CD8-positive, alpha-beta memory T cell (primary cell): ENCODE data around the gene WDFY2. TPM values are rescaled to one million over a fixed set of nuclear protein-coding genes. Genes with fewer than 3 reads are reported as not detected.

Experiments used
- CTCF ChIA-PET: fragments of 350-600 bp; sonication (Branson Sonifier 250); formaldehyde crosslinking; loops from one replicate; lab custom pipeline; 2021; ENCODE audit warnings: antibody characterized with exemption; lab: Charles Lee
- POLR2A ChIA-PET: fragments of 350-600 bp; sonication (Branson Sonifier 250); formaldehyde crosslinking; loops from one replicate; lab custom pipeline; 2021; ENCODE audit warnings: antibody characterized with exemption; lab: Charles Lee
- DNase-seq, 5 donors: peaks; one replicate each; pipeline versions ENCODE4 v3.0.0 to v3.0.0-alpha.2; 2020 to 2022; ENCODE audit warnings: mixed read lengths in 1 of 5
- H3K27ac ChIP-seq: one replicate; pipeline ENCODE4 v1.7.0; 2013; ENCODE audit warnings: low read depth, mild to moderate bottlenecking, low read length, moderate library complexity
- H3K27me3 ChIP-seq: 2 replicates; pipeline ENCODE4 v1.7.0; 2013; ENCODE audit warnings: low read length, mild to moderate bottlenecking; ENCODE audit not compliant: insufficient read depth, poor library complexity, severe bottlenecking
- H3K36me3 ChIP-seq: 2 replicates; pipeline ENCODE4 v1.7.0; 2013; ENCODE audit warnings: mild to moderate bottlenecking, low read length, moderate library complexity; ENCODE audit not compliant: insufficient read depth
- H3K4me1 ChIP-seq: 2 replicates; pipeline ENCODE4 v1.7.0; 2013; ENCODE audit warnings: mild to moderate bottlenecking, low read length, moderate library complexity; ENCODE audit not compliant: insufficient read depth
- H3K4me3 ChIP-seq: 2 replicates; pipeline ENCODE4 v1.7.0; 2013; ENCODE audit warnings: mild to moderate bottlenecking, low read length
- H3K9me3 ChIP-seq: 2 replicates; pipeline ENCODE4 v1.7.0; 2013; ENCODE audit warnings: mild to moderate bottlenecking, low read length
- H3K27ac Mint-ChIP-seq, 8 donors: one replicate each; pipeline ENCODE4 v1.8.0; 2020 to 2021; ENCODE audit warnings: mixed read lengths in 8 of 8, mild to moderate bottlenecking in 6 of 8, inconsistent platforms in 3 of 8, moderate library complexity in 3 of 8
- H3K27me3 Mint-ChIP-seq, 2 donors: one replicate each; pipeline ENCODE4 v1.8.0; 2020 to 2021; ENCODE audit warnings: mixed read lengths in 2 of 2, mild to moderate bottlenecking in 1 of 2, moderate library complexity in 1 of 2
- H3K36me3 Mint-ChIP-seq, 3 donors: one replicate each; pipeline ENCODE4 v1.8.0; 2020 to 2021; ENCODE audit warnings: mixed read lengths in 3 of 3, inconsistent platforms in 1 of 3, mild to moderate bottlenecking in 1 of 3
- H3K4me1 Mint-ChIP-seq, 3 donors: one replicate each; pipeline ENCODE4 v1.8.0; 2020 to 2021; ENCODE audit warnings: mixed read lengths in 3 of 3, inconsistent platforms in 1 of 3, mild to moderate bottlenecking in 1 of 3
- H3K4me3 Mint-ChIP-seq, 7 donors: one replicate each; pipeline ENCODE4 v1.8.0; 2020 to 2021; ENCODE audit warnings: mixed read lengths in 7 of 7, mild to moderate bottlenecking in 6 of 7, moderate library complexity in 4 of 7, inconsistent platforms in 2 of 7
- H3K9me3 Mint-ChIP-seq, 5 donors: one replicate each; pipeline ENCODE4 v1.8.0; 2020 to 2022; ENCODE audit warnings: mixed read lengths in 5 of 5, mild to moderate bottlenecking in 3 of 5, moderate library complexity in 2 of 5, inconsistent platforms in 1 of 5
- polyA plus RNA-seq: library from polyadenylated mRNA; unstranded; fragments of 300-500 nt; fragmentation: Illumina TruSeq; gene quantifications from one replicate; pipeline ENCODE4 v1.2.3, GENCODE V29; 2021
- total RNA-seq, 2 experiments: library from RNA; stranded (reverse); gene quantifications; one replicate each; pipeline ENCODE4 v1.2.3, GENCODE V29; 2021

The WDFY2 gene
- total and polyA plus RNA-seq, 3 experiments from 2014 or later = 3.9 to 7.1 (median 6.1) TPM

DNA sequence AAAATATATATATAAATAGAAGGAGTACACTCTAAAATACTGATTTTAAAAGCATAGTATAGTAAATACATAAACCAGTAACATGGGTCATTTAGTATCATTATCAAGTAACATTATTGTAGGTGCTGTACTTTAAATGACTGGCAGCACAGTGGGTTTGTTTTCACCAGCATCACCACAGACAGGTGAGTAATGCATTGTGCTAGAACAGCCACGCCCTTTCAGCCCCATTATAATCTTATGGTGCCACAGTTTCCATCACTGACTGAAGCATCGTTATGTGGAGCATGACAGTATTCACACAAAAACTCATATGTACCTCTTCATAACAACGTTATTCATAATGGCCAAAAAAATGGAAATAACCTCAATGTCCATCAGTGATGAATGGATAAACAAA, 131.4 kb downstream of the WDFY2 start:
- Histone ChIP-seq H3K4me3 (no peak overlapping the region), H3K9me3 (no peaks in the 10 kb centered on the region), H3K4me1 (no peaks in the 10 kb centered on the region), H3K27ac (no peak overlapping the region), H3K27me3 (no peaks in the 10 kb centered on the region), H3K36me3 (no peaks in the 10 kb centered on the region)
- no peak for DNase-seq
- POLR2A ChIA-PET = no interaction called here
- Mint-ChIP-seq H3K36me3 (peaks cover 0 to 8% (median 4%) of the 10 kb centered on the region in 3 donors), H3K27me3 (no peaks in the 10 kb centered on the region), H3K27ac (no peak overlapping the region), H3K4me1 (no peaks in the 10 kb centered on the region), H3K9me3 (no peaks in the 10 kb centered on the region), H3K4me3 (no peak overlapping the region)
- CTCF ChIA-PET = no interaction called here

DNA sequence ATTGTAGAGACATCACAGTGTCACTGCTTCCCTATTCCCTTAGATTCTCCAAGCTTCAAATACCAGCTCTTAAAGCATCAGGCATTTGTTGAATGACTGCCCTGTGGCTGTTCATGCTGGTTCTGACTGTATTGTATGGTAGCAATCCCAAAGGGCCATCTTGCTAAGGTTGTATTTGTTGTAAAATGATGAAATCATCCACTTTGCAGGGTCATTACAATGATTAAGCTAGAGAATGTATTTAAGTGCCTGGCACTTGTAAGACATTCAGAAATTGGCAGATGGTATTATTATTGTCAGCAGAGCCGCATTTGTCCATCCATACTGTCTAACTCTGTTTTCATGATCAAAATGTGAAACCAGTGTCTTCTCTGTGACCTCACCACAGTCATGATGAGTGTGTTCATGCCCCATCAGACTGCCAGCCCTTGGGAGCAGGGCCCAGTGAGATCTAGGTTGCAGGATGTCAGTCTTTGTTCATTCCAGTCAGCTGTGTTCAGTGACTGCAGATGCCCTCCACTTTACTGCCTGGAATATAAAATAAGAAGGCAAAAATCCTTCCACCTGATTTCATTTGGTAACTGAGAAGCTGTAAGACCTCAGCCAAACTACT, 133.6 kb downstream of the WDFY2 start:
- POLR2A ChIA-PET = no interaction called here
- Mint-ChIP-seq H3K27me3 (no peaks in the 10 kb centered on the region), H3K4me3 (no peak overlapping the region), H3K36me3 (peaks cover 0 to 10% (median 8%) of the 10 kb centered on the region in 3 donors), H3K27ac (peak overlapping the region in 4 of 8 donors; percentile 15 to 70 (median 65)), H3K4me1 (no peaks in the 10 kb centered on the region), H3K9me3 (no peaks in the 10 kb centered on the region)
- Histone ChIP-seq H3K9me3 (no peaks in the 10 kb centered on the region), H3K4me1 (no peaks in the 10 kb centered on the region), H3K27me3 (no peaks in the 10 kb centered on the region), H3K4me3 (no peak overlapping the region), H3K36me3 (no peaks in the 10 kb centered on the region), H3K27ac (no peak overlapping the region)
- no peak for DNase-seq
- CTCF ChIA-PET = no interaction called here

DNA sequence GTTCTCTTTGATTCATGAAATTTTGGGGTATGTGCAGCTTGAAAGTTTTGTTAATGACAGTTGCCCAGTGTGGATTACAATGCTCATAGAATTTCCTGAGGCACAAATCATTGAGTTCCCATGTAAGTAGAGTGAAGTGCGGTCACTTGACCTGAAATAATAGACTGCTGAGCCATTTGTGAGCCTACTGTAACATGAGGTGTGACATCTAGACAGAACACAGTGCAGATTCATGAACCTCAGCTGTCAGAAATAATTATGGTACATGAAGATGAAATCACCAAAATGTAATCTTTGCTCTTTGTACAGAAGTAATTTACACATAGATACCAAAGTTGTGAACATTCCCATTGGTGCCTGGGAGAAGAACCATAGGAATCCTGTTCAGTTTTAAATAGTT, 135.1 kb downstream of the WDFY2 start:
- ChIA-PET POLR2A (no interaction called here), CTCF (no interaction called here)
- DNase-seq = no peak
- Mint-ChIP-seq H3K27ac (peak overlapping the region in 1 of 8 donors; percentile 19), H3K4me3 (no peak overlapping the region), H3K27me3 (no peaks in the 10 kb centered on the region), H3K9me3 (no peaks in the 10 kb centered on the region), H3K36me3 (peaks cover 0 to 10% (median 8%) of the 10 kb centered on the region in 3 donors), H3K4me1 (peaks cover 0 to 2% (median 0%) of the 10 kb centered on the region in 3 donors)
- no peak overlapping the region for H3K27ac ChIP-seq
- no peaks in the 10 kb centered on the region for H3K4me1 ChIP-seq
- no peak overlapping the region for H3K4me3 ChIP-seq
- H3K27me3 ChIP-seq = no peaks in the 10 kb centered on the region
- no peaks in the 10 kb centered on the region for H3K9me3 ChIP-seq
- H3K36me3 ChIP-seq = no peaks in the 10 kb centered on the region

DNA sequence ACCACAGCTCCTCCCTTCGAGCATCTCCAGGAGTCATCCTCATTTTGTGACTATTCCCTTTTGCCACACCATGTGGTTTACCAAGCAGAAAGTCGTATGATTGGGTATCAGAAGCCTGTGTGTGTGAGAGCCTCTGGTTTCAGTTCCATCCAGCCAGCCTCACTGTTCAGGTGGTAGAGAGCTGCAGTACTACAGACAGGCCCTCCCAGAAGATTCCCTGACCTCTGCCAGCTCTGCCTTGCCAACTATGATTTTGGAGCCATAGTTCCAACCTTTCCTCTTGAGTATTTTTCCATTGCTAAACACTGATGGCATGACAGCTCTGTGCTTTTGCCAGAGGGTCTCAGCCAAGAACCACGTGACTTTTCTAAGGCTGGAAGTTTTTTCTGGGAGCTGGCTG, 137.2 kb downstream of the WDFY2 start:
- peaks cover 0 to 2% (median 0%) of the 10 kb centered on the region in 3 donors for H3K4me1 Mint-ChIP-seq
- peak overlapping the region in 2 of 8 donors; percentile 20 to 24 for H3K27ac Mint-ChIP-seq
- DNase-seq = no peak
- H3K27me3 ChIP-seq = no peaks in the 10 kb centered on the region
- ChIA-PET POLR2A (no interaction called here), CTCF (no interaction called here)
- H3K27ac ChIP-seq = no peak overlapping the region
- H3K36me3 ChIP-seq = no peaks in the 10 kb centered on the region
- no peaks in the 10 kb centered on the region for H3K27me3 Mint-ChIP-seq
- no peaks in the 10 kb centered on the region for H3K4me1 ChIP-seq
- no peak overlapping the region for H3K4me3 Mint-ChIP-seq
- H3K9me3 Mint-ChIP-seq = no peaks in the 10 kb centered on the region
- H3K9me3 ChIP-seq = no peaks in the 10 kb centered on the region
- H3K36me3 Mint-ChIP-seq = peaks cover 7 to 13% (median 12%) of the 10 kb centered on the region in 3 donors
- no peak overlapping the region for H3K4me3 ChIP-seq

DNA sequence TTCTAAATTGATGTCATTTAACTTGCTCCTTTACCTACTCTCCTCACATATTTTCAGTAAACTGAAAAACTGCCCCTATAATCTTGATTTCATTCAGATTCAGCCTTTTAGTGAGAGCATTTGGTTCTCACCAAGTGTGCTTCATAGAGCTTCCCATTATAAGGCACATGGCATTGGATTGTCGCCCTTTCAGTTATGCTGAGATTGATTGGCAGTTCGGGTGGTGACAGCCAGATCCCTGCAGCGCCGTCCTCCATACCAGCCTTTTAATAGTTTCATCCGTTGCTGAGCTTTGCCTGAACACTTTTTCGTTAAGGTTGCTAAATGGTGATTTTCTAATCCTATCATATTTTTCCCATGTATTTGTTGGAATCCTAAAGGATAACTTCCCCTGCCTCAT, 139.3 kb downstream of the WDFY2 start:
- Mint-ChIP-seq H3K36me3 (peaks cover 14 to 30% (median 16%) of the 10 kb centered on the region in 3 donors), H3K4me1 (peaks cover 0 to 3% (median 2%) of the 10 kb centered on the region in 3 donors), H3K27me3 (no peaks in the 10 kb centered on the region), H3K4me3 (no peak overlapping the region), H3K9me3 (no peaks in the 10 kb centered on the region), H3K27ac (peak overlapping the region in 1 of 8 donors; percentile 53)
- no peak overlapping the region for H3K4me3 ChIP-seq
- H3K27me3 ChIP-seq = no peaks in the 10 kb centered on the region
- H3K27ac ChIP-seq = no peak overlapping the region
- DNase-seq = no peak
- POLR2A ChIA-PET = no interaction called here
- peaks cover 5% of the 10 kb centered on the region for H3K36me3 ChIP-seq
- CTCF ChIA-PET = no interaction called here
- H3K4me1 ChIP-seq = no peaks in the 10 kb centered on the region
- H3K9me3 ChIP-seq = no peaks in the 10 kb centered on the region

DNA sequence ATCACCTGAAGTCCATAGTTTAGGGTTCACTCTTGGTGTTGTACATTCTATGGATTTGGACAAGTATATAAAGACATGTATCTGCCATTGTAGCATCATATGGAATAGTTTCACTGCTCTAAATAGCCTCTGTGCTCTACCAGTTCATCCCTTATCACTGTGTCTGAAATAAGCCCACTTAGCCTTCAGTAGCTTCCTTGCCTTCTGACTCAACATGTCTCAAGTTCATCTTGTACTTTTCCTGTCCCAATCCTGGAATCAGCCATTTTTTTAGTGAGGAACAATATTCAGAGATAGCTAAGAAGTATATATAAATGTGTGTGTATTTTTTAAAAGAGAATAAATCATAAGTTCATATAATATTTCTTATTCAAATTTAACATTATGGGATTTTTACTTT, 140.5 kb downstream of the WDFY2 start:
- ChIA-PET POLR2A (no interaction called here), CTCF (no interaction called here)
- peaks cover 5% of the 10 kb centered on the region for H3K36me3 ChIP-seq
- no peak overlapping the region for H3K27ac ChIP-seq
- Mint-ChIP-seq H3K4me1 (peaks cover 0 to 3% (median 2%) of the 10 kb centered on the region in 3 donors), H3K36me3 (peaks cover 13 to 26% (median 14%) of the 10 kb centered on the region in 3 donors), H3K27ac (no peak overlapping the region), H3K4me3 (no peak overlapping the region), H3K27me3 (no peaks in the 10 kb centered on the region), H3K9me3 (no peaks in the 10 kb centered on the region)
- no peaks in the 10 kb centered on the region for H3K9me3 ChIP-seq
- no peak for DNase-seq
- no peak overlapping the region for H3K4me3 ChIP-seq
- no peaks in the 10 kb centered on the region for H3K27me3 ChIP-seq
- no peaks in the 10 kb centered on the region for H3K4me1 ChIP-seq

DNA sequence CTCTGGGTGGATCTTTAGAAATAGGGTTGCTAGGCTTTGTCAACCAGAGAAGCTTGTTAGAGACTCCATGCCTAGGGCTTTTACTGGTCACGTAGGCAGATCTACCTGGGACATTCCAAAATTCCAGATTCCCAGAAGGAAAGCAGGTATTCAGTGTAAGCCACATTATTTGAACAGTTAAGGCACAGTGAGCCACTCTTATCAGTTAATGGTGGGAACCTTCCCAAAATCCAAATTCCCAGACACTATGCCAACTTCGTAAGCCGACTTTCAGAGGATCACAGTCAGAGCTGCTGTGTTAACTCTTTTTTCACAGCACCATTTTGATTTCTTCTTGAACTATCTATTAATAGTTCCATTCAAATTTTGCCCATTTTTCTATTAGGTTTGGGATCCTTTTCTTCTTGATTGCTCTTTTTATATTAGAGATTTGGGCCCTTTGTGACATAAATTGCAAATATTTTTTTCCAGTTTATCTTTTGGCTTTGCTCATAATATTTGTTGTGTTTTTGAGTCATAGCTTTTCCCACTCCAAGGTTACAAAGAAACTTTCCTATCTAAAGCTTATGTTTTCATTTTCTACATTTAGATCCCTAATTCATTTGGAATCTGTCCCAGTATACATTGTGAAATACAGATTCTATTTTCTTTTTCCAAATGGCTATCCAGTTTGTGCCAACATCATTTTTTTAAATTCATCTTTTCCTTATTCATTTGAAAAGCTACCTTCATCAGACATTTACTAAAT, 142.4 kb downstream of the WDFY2 start:
- H3K4me3 Mint-ChIP-seq = no peak overlapping the region
- DNase-seq = no peak
- ChIA-PET CTCF (interaction anchor here (1.0 kb wide), 1 partner anchor 12 kb away, joined by 3 read pairs; no protein-coding TSS in a partner anchor), POLR2A (no interaction called here)
- peaks cover 0 to 3% (median 2%) of the 10 kb centered on the region in 3 donors for H3K4me1 Mint-ChIP-seq
- peaks cover 5% of the 10 kb centered on the region for H3K36me3 ChIP-seq
- no peak overlapping the region for H3K27ac ChIP-seq
- no peaks in the 10 kb centered on the region for H3K27me3 Mint-ChIP-seq
- no peaks in the 10 kb centered on the region for H3K27me3 ChIP-seq
- H3K4me3 ChIP-seq = no peak overlapping the region
- H3K9me3 Mint-ChIP-seq = no peaks in the 10 kb centered on the region
- no peaks in the 10 kb centered on the region for H3K4me1 ChIP-seq
- no peaks in the 10 kb centered on the region for H3K9me3 ChIP-seq
- peak overlapping the region in 1 of 8 donors; percentile 21 for H3K27ac Mint-ChIP-seq
- H3K36me3 Mint-ChIP-seq = peaks cover 9 to 27% (median 14%) of the 10 kb centered on the region in 3 donors

DNA sequence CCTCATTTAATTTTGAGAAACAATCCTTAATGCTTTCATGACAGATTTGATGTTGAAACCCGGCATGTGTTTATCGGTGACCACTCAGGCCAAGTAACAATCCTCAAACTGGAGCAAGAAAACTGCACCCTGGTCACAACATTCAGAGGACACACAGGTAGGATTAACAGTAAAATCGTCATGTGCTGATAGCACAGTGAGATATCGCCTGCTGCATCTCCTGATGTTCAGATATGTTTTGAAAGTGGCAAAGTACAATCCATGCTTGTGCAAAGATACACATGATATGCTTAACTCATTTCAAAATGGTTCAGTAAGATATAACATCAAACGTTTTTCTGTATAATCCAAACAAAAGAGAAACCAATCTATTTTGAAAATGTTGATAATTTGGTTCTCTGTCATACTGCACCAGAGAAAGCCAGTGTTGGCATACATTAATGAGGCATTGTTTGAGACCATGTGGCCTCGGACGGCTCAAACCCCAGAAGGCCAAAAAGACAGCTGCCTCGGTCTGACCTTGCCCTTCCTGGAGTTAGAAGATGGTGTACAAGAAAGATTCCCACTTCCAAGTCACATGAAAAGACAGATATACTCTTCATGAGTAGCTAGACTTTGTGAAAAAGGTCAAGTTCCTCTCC, 143.5 kb downstream of the WDFY2 start:
- no peaks in the 10 kb centered on the region for H3K27me3 Mint-ChIP-seq
- H3K27me3 ChIP-seq = no peaks in the 10 kb centered on the region
- H3K36me3 Mint-ChIP-seq = peaks cover 8 to 30% (median 14%) of the 10 kb centered on the region in 3 donors
- CTCF ChIA-PET = no interaction called here
- DNase-seq = no peak
- no peak overlapping the region for H3K4me3 Mint-ChIP-seq
- no peak overlapping the region for H3K4me3 ChIP-seq
- no peak overlapping the region for H3K27ac Mint-ChIP-seq
- H3K9me3 Mint-ChIP-seq = no peaks in the 10 kb centered on the region
- peaks cover 5% of the 10 kb centered on the region for H3K36me3 ChIP-seq
- no peaks in the 10 kb centered on the region for H3K9me3 ChIP-seq
- no peaks in the 10 kb centered on the region for H3K4me1 ChIP-seq
- peaks cover 0 to 3% (median 2%) of the 10 kb centered on the region in 3 donors for H3K4me1 Mint-ChIP-seq
- POLR2A ChIA-PET = no interaction called here
- no peak overlapping the region for H3K27ac ChIP-seq
